GM12878 (cell line): Measurements from ENCODE around the gene EDN2. TPM values are rescaled to one million over a fixed set of nuclear protein-coding genes. Genes with fewer than 3 reads are reported as not detected.

Source experiments
- BCLAF1 ChIP-seq: fragments of 450-650 bp; IDR thresholded peaks from 2 replicates; pipeline ENCODE4 v1.6.1; 2017; ENCODE audit warnings: antibody characterized with exemption, mild to moderate bottlenecking, moderate library complexity
- CBX5 ChIP-seq: sonication (generic); IDR thresholded peaks from 2 replicates; pipeline ENCODE4 v1.6.1; 2016; ENCODE audit warnings: low read depth, moderate library complexity, mild to moderate bottlenecking, inconsistent platforms
- CREM ChIP-seq: IDR thresholded peaks from 2 replicates; pipeline ENCODE4 v1.6.1; 2014; ENCODE audit warnings: antibody characterized with exemption, low read depth
- EGR1 ChIP-seq, 2 experiments: IDR thresholded peaks; 1 replicate in 1 of 2; 2 replicates in 1 of 2; pipeline ENCODE4 v1.6.1; 2011 to 2012; ENCODE audit warnings: low read depth in 2 of 2, low read length in 2 of 2, borderline replicate concordance in 1 of 2, mild to moderate bottlenecking in 1 of 2, moderate library complexity in 1 of 2
- EP300 ChIP-seq, 2 experiments: fragments of 150-350 bp in 1 of 2; IDR thresholded peaks; 2 replicates each; pipeline ENCODE4 v1.6.1; 2011 to 2012; ENCODE audit warnings: low read depth in 2 of 2, low read length in 2 of 2, borderline replicate concordance in 1 of 2, improper control_type of control experiment in 1 of 2, inconsistent platforms in 1 of 2; ENCODE audit not compliant: control insufficient read depth in 1 of 2
- FOS ChIP-seq: IDR thresholded peaks from 3 replicates; pipeline ENCODE4 v1.6.1; 2011; ENCODE audit warnings: borderline replicate concordance; ENCODE audit not compliant: insufficient read length; ENCODE audit errors: extremely low read depth
- GATAD2B ChIP-seq: fragments of 450-650 bp; conservative IDR thresholded peaks from 2 replicates; pipeline ENCODE4 v1.6.1; 2017; ENCODE audit warnings: low read depth, mild to moderate bottlenecking, moderate library complexity
- HDAC6 ChIP-seq: fragments of 200-600 bp; sonication (generic); IDR thresholded peaks from one replicate; pipeline ENCODE4 v1.8.0; 2017; ENCODE audit warnings: antibody characterized with exemption; ENCODE audit not compliant: unreplicated experiment
- IRF4 ChIP-seq: IDR thresholded peaks from 2 replicates; pipeline ENCODE4 v1.6.1; 2011; ENCODE audit warnings: low read depth, low read length
- LARP7 ChIP-seq: fragments of 450-650 bp; IDR thresholded peaks from 2 replicates; pipeline ENCODE4 v1.6.1; 2017; ENCODE audit warnings: mild to moderate bottlenecking
- NR2C1 ChIP-seq: fragments of 450-650 bp; IDR thresholded peaks from 2 replicates; pipeline ENCODE4 v1.6.1; 2017; ENCODE audit warnings: antibody characterized with exemption, mild to moderate bottlenecking, moderate library complexity
- PAX8 ChIP-seq: fragments of 450-650 bp; IDR thresholded peaks from 2 replicates; pipeline ENCODE4 v1.6.1; 2017; ENCODE audit warnings: mild to moderate bottlenecking, moderate library complexity
- SP1 ChIP-seq: IDR thresholded peaks from one replicate; pipeline ENCODE4 v1.6.1; 2011; ENCODE audit warnings: low read depth, low read length
- SPI1 ChIP-seq: IDR thresholded peaks from 2 replicates; pipeline ENCODE4 v1.6.1; 2011; ENCODE audit warnings: low read depth, mild to moderate bottlenecking, low read length, moderate library complexity, borderline replicate concordance; ENCODE audit not compliant: insufficient read depth
- STAT1 ChIP-seq: fragments of 450-650 bp; conservative IDR thresholded peaks from 2 replicates; pipeline ENCODE4 v1.6.1; 2014; ENCODE audit warnings: antibody characterized with exemption, mild to moderate bottlenecking
- STAT3 ChIP-seq: IDR thresholded peaks from 2 replicates; pipeline ENCODE4 v1.6.1; 2011; ENCODE audit warnings: low read depth, low read length, improper control_type of control experiment
- SUPT20H ChIP-seq: IDR thresholded peaks from 2 replicates; pipeline ENCODE4 v1.6.1; 2011; ENCODE audit warnings: low read depth, mild to moderate bottlenecking, low read length, moderate library complexity, borderline replicate concordance; ENCODE audit not compliant: control insufficient read depth
- SUZ12 ChIP-seq: fragments of 200-600 bp; sonication (generic); IDR thresholded peaks from one replicate; pipeline ENCODE4 v1.6.1; 2018; ENCODE audit warnings: antibody characterized with exemption, mild to moderate bottlenecking; ENCODE audit not compliant: unreplicated experiment
- TARDBP ChIP-seq: IDR thresholded peaks from 2 replicates; pipeline ENCODE4 v1.6.1; 2016; ENCODE audit warnings: borderline replicate concordance
- YY1 ChIP-seq: IDR thresholded peaks from 2 replicates; pipeline ENCODE4 v1.6.1; 2011; ENCODE audit warnings: low read depth, mild to moderate bottlenecking, low read length
- ZBED1 ChIP-seq: IDR thresholded peaks from 2 replicates; pipeline ENCODE4 v1.6.1; 2016; ENCODE audit warnings: borderline replicate concordance
- ZNF384 ChIP-seq: IDR thresholded peaks from 2 replicates; pipeline ENCODE4 v1.6.1; 2012; ENCODE audit warnings: low read depth, mild to moderate bottlenecking, low read length, improper control_type of control experiment, borderline replicate concordance
- ZNF592 ChIP-seq: fragments of 450-650 bp; IDR thresholded peaks from 2 replicates; pipeline ENCODE4 v1.6.1; 2017; ENCODE audit warnings: mild to moderate bottlenecking, moderate library complexity
- polyA plus RNA-seq, 11 experiments: library from polyadenylated mRNA; depleted of rRNA in 4 of 11; unstranded in 6 of 11; stranded (reverse) in 5 of 11; fragments of >200 nt; fragmentation: Nextera tagmentation in 4 of 11; fragmentation: Illumina TruSeq in 1 of 11; extraction: Ambion mirVana in 4 of 11; extraction: Trizol in 1 of 11; gene quantifications; 1 replicate in 1 of 11; 2 replicates in 10 of 11; pipeline versions ENCODE4 v1.2.1 to v1.2.3, GENCODE V29; 2011 to 2016; ENCODE audit warnings: inconsistent platforms in 2 of 11, missing spikeins in 2 of 11, low read depth in 1 of 11
- total RNA-seq, 4 experiments: library from RNA; depleted of rRNA in 3 of 4; stranded (reverse); fragments of >200 nt in 3 of 4; fragmentation: Illumina TruSeq in 1 of 4; extraction: Trizol in 1 of 4; gene quantifications; 2 replicates each; pipeline versions ENCODE4 v1.2.1 to v1.2.3, GENCODE V29; 2013 to 2021

The EDN2 gene
- total and polyA plus RNA-seq, 10 of the 15 experiments (the other 5 are each of a cell fraction or from before 2014, with no cell fraction given): 0.11 to 1.5 (median 0.43) TPM; not detected in 1

- no peak for TF ChIP-seq EP300 (IDR thresholded peaks at IDR 0.05; ENCODE audit: borderline replicate concordance in 1 of 2, control insufficient read depth in 1 of 2, low read depth in 2 of 2, low read length in 2 of 2)
- no peak for TF ChIP-seq TARDBP
- no peak for TF ChIP-seq ZNF592
- TF ChIP-seq SP1: no peak
- TF ChIP-seq FOS: no peak
- no peak for TF ChIP-seq LARP7
- TF ChIP-seq ZNF384: no peak
- TF ChIP-seq YY1: no peak
- no peak for TF ChIP-seq SPI1
- TF ChIP-seq SUPT20H: no peak
- TF ChIP-seq STAT3: no peak
- TF ChIP-seq CBX5: no peak
- no peak for TF ChIP-seq NR2C1
- TF ChIP-seq EGR1 (IDR thresholded peaks at IDR 0.05; ENCODE audit: borderline replicate concordance in 1 of 2, low read depth in 2 of 2, low read length in 2 of 2): peak in 1 of 2 experiments; percentile 30; a peak in 1 of 3 replicates
- no peak for TF ChIP-seq STAT1
- no peak for TF ChIP-seq SUZ12
- TF ChIP-seq PAX8: no peak
- peak; percentile 21; the same call in 1 of the 2 replicates for TF ChIP-seq CREM
- no peak for TF ChIP-seq GATAD2B
- TF ChIP-seq ZBED1: no peak
- no peak for TF ChIP-seq BCLAF1
- TF ChIP-seq IRF4: no peak
- no peak for TF ChIP-seq HDAC6
Measured at GRCh38 chr1:41486371-41487125, 2.1 kb upstream of the EDN2 start (continued).
